NCI-H2029 (cell line): ENCODE data around the gene ZNF831.

Experiments
- DNase-seq: peaks from one replicate; lab custom pipeline; 2025; lab: John Stamatoyannopoulos, UW

Gene ZNF831

DNA sequence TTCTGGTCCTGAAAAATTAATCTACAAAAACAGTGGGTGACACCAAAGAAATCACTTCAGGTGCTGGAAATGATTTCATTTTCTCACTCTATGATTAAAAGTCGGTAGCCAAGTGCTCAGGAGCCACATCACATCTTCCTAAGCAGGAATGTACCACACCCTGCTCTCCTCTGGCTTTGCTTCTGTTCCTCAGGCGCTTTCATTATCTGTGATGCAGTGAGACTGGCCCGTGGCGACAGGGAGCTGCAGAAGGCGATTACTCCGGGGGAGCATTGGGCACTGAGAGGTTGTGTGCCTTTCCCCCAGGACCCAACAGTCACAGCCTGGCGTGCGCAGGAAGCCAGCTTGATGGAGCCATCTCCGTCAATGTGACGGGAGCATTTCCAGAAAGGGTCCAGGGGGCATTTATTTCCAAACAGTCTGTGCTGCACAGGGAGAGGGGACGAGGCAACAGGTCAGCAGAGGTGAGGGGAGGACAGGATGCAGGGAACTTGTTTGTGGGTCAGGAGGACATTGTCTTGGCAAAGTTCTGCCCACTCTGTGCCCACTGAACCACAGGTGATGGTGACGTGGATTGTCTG is 5.6 kb upstream of the ZNF831 start:
- no peak for DNase-seq

DNA sequence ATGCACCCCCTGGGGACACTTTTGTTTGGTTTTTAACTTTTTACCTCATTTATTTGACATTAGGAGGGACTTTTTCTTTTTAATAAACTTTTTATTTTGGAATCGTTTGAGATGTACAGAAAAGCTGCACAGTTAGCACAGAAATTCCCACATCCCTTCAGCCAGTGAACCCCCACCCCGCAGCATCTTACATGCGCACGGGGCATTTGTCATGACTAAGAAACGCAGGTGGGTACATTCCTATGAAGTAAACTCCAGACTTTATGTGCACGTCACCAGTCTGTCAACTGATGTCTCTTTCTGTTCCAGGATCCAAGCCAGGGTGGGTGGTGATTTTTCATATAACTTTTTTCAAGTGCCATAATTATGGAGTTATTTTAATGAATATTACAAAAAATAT is 4.9 kb upstream of the ZNF831 start:
- no peak for DNase-seq

DNA sequence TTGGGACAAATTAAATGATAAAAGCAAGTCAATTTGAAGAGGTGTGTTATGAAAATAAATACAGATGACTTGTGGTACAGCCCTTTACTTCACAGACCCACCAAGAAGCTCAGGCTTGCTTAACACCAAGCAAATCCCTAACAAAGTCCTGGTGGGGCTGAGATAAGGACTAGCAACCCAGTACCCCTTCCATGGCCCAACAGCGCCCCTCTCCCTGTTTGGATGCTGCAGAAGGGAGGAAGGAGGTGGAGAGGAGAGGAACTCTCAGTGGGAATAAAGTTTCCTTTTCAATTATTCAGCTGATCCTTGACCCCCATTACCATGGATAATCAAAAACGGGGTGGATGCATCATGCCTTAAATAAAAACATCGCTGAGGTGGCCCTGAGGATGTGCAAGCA is 4.5 kb upstream of the ZNF831 start:
- DNase-seq: no peak

GRCh38 chr20:59159493-59160376 is 3.9 kb upstream of the ZNF831 start:
- DNase-seq: no peak

DNA sequence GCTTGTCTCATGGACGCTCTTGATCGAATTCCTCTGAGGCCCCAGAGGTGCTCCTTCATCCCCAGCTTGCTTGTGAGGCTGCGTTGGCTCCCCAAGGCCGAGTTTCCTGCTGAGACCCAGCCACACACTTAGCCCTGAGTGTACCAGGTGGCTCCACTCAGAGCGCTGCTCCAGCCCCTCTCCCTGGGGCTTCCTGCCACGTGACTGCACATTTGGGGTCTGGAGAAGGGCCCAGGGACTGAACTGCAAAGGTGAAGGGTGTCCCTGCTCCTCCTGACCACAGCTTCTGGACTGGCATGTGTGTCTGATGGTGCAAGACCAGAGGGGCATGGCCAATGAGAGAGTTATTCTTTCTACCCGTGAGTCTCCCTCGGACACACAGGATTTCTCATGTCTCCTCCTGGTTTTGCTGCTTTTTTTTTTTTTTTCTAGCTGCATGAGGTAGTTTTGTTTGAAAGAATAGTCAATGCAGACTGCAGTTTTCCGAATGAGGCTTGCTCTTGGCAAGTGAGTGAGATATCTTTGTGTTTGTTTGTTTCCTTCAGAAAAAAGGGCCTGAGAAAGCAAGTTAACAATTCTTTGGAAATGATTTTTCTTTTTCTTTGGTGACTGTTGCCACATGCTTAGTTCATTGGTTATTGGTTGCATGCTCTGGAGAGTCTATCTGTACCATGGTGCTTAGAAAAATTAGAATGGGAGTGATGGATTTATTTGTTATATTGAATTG is 3.1 kb upstream of the ZNF831 start:
- DNase-seq: no peak

- DNase-seq: no peak
Observed at GRCh38 chr20:59161721-59162120, 1.9 kb upstream of the ZNF831 start.

- DNase-seq: no peak
Observed at GRCh38 chr20:59164686-59165391, 1.2 kb downstream of the ZNF831 start.

- no peak for DNase-seq
Observed at GRCh38 chr20:59165396-59165795, 1.8 kb downstream of the ZNF831 start.

GRCh38 chr20:59165891-59166709 is 2.5 kb downstream of the ZNF831 start:
- no peak for DNase-seq

DNA sequence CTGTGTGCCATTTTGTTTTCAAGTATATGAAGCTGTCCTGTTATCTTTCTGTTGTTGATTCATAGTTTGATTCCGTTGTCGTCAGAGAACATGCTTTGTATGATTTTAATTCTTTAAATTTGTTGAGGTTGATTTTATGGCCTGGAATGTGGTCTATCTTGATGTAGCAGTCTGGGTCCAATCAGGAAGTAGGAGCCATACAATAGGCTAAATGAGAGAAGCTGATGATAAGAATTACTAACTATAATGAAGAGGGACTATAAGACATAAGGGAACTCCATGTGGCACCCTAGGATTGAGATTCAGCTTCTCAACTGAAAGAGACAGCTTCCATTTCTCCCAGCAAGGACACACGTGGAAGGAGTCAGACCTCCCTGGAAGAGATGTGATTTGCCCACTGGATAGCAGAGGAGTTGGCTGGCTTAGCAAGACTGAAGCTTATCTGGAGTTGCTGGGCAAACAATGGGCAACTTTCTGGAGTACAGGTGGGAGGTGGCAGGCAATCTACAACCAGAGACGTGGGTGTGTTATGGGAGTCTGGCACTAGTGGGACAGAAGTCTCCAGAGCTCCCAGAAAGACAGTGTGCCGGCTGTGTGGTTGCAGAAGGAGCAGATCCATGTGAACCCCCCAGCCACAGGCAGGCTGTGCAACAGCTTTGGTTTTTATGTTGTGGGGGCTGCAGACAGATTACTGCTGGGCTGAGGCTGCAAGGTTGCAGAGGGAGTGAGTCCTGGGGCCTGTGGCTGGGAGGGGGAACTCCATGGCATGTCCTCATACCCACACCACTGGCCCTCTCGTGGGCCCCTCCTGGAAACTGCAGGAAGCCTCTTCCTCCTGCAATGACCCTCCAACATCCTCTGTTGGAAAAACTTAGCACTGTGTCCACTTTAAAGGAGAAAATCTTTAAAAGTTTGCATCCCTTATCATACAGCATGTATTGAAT is 7.1 kb downstream of the ZNF831 start:
- no peak for DNase-seq

DNA sequence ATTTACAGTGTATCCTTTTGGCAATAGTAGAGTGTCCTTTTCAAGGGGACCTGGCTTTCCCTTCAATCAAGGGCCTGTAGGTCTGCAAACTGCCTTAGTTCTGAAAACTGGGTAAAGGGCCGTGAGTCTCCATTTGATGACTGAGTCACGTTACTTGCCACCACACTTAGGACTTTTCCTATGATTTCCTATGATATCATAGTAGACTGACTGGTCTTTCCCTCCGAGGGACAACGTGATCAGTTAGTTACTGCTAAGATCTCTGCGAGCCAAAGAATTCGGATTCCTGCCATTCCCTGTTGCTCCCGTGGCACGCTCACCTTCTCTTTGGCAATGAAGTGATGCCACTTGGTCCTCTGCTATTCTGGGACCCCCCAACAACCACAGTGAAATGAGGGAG is 8.4 kb downstream of the ZNF831 start:
- no peak for DNase-seq

- no peak for DNase-seq
Observed at GRCh38 chr20:59173938-59174491, 10.4 kb downstream of the ZNF831 start.

DNA sequence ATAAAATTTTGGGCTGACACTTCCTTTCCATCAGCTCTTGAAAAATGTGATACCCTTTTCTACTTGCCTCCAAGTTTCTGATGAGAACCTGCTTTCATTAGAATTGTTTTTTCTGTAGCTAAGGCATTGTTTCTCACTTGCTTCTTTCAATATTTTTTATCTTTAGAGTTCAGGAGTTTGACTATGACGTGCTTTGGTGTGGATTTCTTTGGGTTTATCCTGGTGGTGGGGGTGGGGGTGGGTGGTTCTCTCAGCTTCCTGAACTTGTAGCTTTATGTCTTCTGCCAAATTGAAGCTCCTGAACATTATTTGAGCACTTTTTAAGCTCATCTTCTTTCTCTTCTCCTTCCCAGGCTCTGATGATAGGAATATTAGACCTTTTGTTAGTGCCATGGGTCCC is 11.4 kb downstream of the ZNF831 start:
- DNase-seq: no peak

- no peak for DNase-seq
Observed at GRCh38 chr20:59175861-59176260, 12.2 kb downstream of the ZNF831 start.

DNA sequence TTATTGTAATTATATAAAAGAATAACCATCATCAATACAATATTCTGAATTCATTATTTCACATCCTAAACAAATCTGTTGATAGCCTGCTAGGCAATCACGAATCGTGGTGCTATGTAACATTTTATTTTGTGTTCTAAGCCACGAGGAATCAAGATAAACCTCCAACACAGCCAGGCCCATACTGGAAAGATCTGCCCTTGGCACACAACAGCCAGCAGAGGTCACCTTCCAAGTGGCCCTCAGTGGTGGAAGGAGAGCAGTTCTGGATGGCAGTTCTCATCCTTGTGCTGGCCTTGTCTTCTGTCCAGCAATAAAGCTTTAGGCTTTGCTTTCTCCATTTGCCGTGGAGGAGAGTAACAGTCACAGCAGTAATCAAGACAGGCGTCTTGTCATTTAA is 13.2 kb downstream of the ZNF831 start:
- no peak for DNase-seq

DNA sequence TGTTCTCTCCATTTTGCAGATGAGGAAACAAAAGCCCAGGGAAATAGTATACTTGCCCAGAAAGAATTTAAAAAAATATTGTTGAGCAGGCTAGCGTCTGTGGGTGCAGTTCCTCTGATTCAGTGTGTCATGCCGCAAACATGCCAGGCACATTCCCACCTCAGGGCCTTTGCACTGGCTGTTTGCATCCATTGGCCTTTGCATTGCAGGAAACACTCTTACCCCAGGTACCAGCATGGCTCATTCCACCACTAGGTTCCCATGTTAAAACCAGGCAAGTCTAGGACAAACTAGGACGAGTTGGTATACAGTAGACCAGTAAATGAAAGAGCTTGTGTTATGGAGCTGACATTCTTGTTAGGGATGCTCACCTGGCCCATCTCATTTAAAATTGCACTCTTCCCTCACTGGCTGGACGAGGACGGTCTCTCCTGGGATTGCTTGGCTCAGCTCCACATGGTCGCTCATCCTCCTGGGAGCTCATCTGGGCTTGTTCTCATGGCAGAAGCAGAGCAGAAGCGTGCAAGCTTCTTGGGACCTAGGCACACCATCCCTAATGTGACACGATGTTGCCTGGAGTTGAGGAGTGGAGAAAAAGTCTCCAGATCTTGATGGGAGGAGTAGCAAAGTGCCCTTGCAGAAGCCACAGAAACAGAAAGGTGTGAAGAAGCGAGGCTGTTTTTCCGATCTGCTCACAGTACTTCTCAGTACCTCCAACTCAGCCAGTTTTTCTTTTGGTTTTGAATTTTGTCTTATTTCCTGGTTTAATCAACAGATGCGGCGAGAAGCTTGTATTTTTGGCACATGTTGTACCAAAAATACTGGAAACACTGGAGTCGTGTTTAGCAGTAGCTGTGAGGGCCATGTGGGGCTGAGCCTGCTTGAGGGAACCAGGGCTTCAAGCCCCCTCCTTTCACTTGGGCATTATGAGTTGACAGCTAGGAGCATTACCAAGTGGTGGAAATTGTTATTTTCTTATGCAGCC is 13.9 kb downstream of the ZNF831 start:
- DNase-seq: no peak

DNA sequence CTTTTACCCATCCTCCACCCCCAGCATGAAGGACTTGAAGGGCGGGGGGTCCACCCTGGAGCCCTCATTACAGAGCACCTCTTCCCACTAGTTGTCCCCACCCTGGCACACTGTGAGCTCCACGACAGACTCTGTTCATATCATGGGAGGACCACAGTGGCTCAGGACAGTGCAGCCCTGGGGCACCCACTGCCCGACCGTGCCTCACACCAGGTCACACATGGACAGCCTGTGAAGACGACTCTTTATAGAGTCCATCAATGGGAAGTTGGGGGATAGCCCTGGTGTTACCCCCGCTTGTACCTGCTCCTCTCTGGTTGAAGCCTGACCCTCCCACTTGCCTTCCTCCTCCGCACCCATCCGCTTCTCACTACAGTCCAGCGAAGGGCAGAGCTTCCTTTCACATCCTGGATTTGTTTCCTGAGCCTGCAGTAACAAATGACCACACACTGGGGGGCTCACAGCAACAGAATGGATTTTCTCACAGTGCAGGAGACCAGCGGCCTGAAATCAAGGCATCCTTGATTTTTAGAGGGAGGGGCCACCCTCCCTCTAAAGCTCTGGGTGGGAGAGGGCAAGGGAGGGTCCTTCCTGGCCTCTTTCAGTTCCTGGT is 15.5 kb downstream of the ZNF831 start:
- no peak for DNase-seq

DNA sequence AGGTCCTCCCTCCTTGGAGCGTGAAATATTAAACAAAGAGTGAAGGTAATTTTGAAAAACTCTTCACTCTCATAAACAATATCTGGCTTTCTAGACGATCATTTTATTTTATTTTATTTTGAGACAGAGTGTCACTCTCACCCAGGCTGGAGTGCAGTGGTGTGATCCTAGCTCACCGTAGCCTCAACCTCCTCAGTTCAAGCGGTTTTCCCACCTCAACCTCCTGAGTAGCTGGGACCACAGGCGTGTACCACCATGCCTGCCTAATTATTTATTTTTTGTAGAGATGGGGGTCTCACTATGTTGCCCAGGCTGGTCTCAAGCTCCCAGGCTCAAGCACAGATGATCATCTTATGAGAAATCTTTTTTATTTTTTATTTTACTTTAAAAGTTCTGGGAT is 16.4 kb downstream of the ZNF831 start:
- DNase-seq: no peak
